Measurements from ENCODE around the gene ADTRP. TPM values are rescaled to one million over a fixed set of nuclear protein-coding genes. Genes with fewer than 3 reads are reported as not detected.

ADTRP gene
- total RNA-seq, 4 donors from 2014 or later: 9.1 to 40.4 (median 21.8) TPM

- intact Hi-C loops (cut with DNase I; ENCODE audit: low total_unique reads): no loop called here
- no peak for DNase-seq (ENCODE audit: low spot score in 2 of 2)
- TF ChIP-seq CTCF (IDR thresholded peaks at IDR 0.05): no peak
- TF ChIP-seq POLR2A (IDR thresholded peaks at IDR 0.05): no peak
- H3K4me3 ChIP-seq (ENCODE audit: low read depth, poor library complexity, severe bottlenecking): no peak overlapping the region
- 86 to 89% methylated on average over 4 of the region's 4 CpGs for WGBS, 2 donors
Measured at GRCh38 chr6:11820821-11821220, 42.2 kb upstream of the ADTRP start.

- WGBS, 2 donors: 95 to 98% methylated on average over 3 of the region's 3 CpGs
- no peak overlapping the region for H3K4me3 ChIP-seq (ENCODE audit: low read depth, poor library complexity, severe bottlenecking)
- intact Hi-C loops (cut with DNase I; ENCODE audit: low total_unique reads): no loop called here
- TF ChIP-seq POLR2A (IDR thresholded peaks at IDR 0.05): no peak
- TF ChIP-seq CTCF (IDR thresholded peaks at IDR 0.05): no peak
- no peak for DNase-seq (ENCODE audit: low spot score in 2 of 2)
Measured at GRCh38 chr6:11819486-11819885, 40.9 kb upstream of the ADTRP start.

- intact Hi-C loops (cut with DNase I; ENCODE audit: low total_unique reads): no loop called here
- WGBS, 2 donors: 39 to 80% methylated on average over 1 of the region's 1 CpG
- TF ChIP-seq POLR2A (IDR thresholded peaks at IDR 0.05) (no peak), CTCF (IDR thresholded peaks at IDR 0.05) (no peak)
- no peak overlapping the region for H3K4me3 ChIP-seq (ENCODE audit: low read depth, poor library complexity, severe bottlenecking)
- no peak for DNase-seq (ENCODE audit: low spot score in 2 of 2)
Measured at GRCh38 chr6:11815231-11815630, 36.6 kb upstream of the ADTRP start.

- WGBS, 2 donors: 66 to 71% methylated on average over 4 of the region's 4 CpGs
- no peak for DNase-seq (ENCODE audit: low spot score in 2 of 2)
- TF ChIP-seq POLR2A (IDR thresholded peaks at IDR 0.05) (no peak), CTCF (IDR thresholded peaks at IDR 0.05) (no peak)
- intact Hi-C loops (cut with DNase I; ENCODE audit: low total_unique reads): no loop called here
- H3K4me3 ChIP-seq (ENCODE audit: low read depth, poor library complexity, severe bottlenecking): no peak overlapping the region
Measured at GRCh38 chr6:11814819-11815218, 36.2 kb upstream of the ADTRP start.

- no peak for TF ChIP-seq CTCF (IDR thresholded peaks at IDR 0.05)
- no peak overlapping the region for H3K4me3 ChIP-seq (ENCODE audit: low read depth, poor library complexity, severe bottlenecking)
- DNase-seq (ENCODE audit: low spot score in 2 of 2): no peak
- 65 to 83% methylated on average over 2 of the region's 2 CpGs for WGBS, 2 donors
- intact Hi-C loops (cut with DNase I; ENCODE audit: low total_unique reads): no loop called here
Measured at GRCh38 chr6:11814106-11814505, 35.5 kb upstream of the ADTRP start.

- no peak for TF ChIP-seq CTCF (IDR thresholded peaks at IDR 0.05)
- TF ChIP-seq POLR2A (IDR thresholded peaks at IDR 0.05): no peak
- 55 to 58% methylated on average over 4 of the region's 4 CpGs for WGBS, 2 donors
- no peak overlapping the region for H3K4me3 ChIP-seq (ENCODE audit: low read depth, poor library complexity, severe bottlenecking)
- intact Hi-C loops (cut with DNase I; ENCODE audit: low total_unique reads): no loop called here
- DNase-seq (ENCODE audit: low spot score in 2 of 2): no peak
Measured at GRCh38 chr6:11813606-11814005, 35.0 kb upstream of the ADTRP start.

Measured in lower leg skin (tissue), 4 donors.